NCI-H526 (cell line): Measurements from ENCODE around the gene ETV6.
"Not testable (repeated sequence)": the region's sequence is repeated elsewhere in the genome, so short reads cannot be mapped to it uniquely, and the experiment has no call there.

ENCODE experiments used
- DNase-seq, 2 experiments: peaks; one replicate each; lab custom pipeline; 2025; lab: John Stamatoyannopoulos, UW

ETV6 gene

GRCh38 chr12:11668611-11669010, 19.1 kb downstream of the ETV6 start:
- DNase-seq, result no peak

DNA sequence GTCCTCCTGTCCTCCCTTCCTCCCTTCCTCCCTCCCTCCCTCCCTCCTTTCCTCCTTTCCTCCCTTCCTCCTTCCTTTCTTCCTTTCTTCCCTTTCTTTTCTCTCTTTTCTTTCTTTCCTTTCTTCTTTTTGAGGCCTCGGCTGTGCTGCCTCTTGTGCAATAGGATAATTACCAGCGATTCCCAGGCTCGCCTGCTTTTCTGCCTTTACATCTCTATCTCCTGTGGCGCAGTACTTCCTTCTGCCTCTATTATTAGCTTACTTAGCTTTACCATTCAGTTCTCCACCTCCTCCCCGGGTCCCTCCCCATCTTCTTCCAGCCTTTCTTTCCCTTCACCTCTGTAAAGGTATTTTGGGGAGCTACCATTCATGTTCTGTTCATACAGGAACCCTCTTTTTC, 19.9 kb downstream of the ETV6 start:
- DNase-seq, result no peak

DNA sequence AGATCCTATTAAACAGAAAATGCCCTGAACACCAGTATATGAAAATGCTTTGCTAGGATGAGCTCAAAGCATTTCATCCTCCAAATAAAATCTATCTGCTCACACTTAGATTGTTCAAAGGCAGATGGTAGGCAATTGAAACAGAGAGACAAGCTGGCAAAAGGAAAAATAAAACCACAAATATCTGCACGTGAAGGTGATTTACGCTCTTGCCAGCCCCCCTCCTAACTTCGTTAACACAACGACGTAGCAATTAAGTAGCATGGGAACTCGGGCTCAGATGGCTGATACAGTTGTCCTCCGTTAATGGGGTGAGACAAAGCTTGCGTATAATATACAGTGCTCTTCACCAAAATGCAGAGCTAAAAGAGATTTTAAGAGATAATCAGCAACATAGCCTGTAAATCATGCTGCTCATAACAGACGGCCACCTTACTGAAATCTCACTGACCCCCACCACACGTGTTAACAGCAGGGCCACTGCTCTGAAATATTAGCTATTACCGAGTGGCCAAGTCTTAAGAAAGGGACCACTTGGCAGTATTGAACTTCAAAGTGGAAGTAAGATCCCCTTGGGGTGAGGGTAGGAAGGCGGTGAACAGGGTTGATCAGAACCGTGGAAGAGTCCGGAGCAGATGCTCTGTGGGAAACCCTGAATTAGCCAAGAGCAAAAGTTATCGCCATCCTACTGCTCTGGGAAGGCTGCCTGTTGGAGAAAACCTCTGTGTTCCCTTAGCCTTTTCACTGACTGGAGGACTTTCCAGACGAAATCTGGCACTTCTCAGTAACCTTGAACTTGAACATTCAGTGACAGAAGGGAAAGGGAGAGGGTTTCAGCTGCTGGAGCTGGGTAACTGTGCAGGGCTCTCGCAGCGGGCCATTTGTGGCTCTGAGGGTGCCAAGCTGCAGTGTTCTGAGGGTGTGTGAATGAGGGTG, 23.1 kb downstream of the ETV6 start:
- DNase-seq, result no peak

GRCh38 chr12:11673666-11674461, 24.4 kb downstream of the ETV6 start:
- no peak for DNase-seq

GRCh38 chr12:11674894-11675390, 25.5 kb downstream of the ETV6 start:
- no peak for DNase-seq

DNA sequence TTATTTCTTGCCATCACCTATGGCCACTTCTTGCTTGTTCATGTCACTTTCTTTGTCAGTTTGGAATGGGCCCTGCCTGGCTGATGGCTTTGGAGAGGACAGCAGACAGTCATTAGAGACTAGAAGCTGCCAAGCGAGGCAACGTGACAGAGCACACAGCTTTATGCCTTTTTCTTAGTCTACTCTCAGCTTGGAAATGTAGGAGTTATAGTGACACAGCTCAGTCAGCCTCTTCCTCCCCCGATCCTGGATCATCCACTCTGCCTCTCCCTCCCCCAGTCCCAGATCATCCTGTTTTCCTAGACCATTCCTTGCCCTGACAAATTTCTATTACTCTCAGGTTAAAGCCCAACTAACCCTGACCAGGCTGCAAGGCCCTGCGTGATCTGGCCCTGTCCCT, 26.6 kb downstream of the ETV6 start:
- no peak for DNase-seq

DNA sequence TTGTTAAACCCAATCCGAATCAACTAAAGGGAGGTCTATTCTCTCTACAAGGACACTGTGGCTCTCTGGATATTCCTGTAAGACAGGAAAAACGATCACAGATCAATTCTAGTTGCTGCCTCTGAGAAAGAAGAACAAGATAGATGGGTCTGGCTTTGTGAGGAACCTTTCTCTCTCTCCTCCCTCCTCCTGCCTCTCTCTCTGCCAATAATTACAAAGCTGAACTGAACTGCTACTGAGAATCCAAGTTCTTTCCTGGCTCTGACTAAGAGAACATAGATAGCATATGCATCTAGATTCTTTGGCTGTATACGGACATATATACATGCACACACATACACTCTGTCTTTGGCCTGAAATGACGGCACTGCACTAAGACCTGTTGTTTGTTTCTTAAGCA, 27.6 kb downstream of the ETV6 start:
- no peak for DNase-seq

- no peak for DNase-seq
Observed at GRCh38 chr12:11677752-11678151, 28.3 kb downstream of the ETV6 start.

GRCh38 chr12:11678781-11679180, 29.3 kb downstream of the ETV6 start:
- no peak for DNase-seq

DNA sequence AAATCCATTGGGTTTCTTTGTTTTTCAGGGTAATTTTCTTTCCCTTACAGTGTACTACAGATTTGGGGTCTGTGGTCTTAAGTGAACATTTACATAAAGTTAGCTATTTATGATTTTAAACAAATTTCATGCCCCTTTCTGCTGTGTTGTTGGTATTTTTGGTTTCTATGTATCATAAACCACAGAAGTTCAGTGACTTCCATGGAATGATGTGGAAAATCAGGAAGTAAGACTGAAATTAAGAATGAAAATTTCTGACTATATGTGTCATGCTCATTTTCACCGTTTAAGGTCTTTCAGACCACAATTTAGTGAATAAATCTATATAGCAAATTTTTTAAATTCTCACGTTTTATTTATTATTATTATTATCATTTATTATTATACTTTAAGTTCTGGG, 31.7 kb downstream of the ETV6 start:
- no peak for DNase-seq

DNA sequence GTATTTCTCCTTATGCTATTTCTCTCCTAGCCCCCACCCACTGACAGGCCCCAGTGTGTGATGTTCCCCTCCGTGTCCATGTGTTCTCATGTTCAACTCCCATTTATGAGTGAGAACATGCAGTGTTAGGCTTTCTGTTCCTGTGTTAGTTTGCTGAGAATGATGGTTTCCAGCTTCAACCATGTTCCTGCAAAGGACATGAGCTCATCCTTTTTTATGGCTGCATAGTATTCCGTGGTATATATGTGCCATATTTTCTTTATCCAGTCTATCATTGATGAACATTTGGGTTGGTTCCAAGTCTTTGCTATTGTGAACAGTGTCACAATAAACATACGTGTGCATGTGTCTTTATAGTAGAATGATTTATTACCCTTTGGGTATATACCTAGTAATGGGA, 32.2 kb downstream of the ETV6 start:
- DNase-seq, result not testable (repeated sequence)

GRCh38 chr12:11684393-11684792, 34.9 kb downstream of the ETV6 start:
- DNase-seq, result no peak

GRCh38 chr12:11684811-11685210, 35.3 kb downstream of the ETV6 start:
- DNase-seq, result no peak

DNA sequence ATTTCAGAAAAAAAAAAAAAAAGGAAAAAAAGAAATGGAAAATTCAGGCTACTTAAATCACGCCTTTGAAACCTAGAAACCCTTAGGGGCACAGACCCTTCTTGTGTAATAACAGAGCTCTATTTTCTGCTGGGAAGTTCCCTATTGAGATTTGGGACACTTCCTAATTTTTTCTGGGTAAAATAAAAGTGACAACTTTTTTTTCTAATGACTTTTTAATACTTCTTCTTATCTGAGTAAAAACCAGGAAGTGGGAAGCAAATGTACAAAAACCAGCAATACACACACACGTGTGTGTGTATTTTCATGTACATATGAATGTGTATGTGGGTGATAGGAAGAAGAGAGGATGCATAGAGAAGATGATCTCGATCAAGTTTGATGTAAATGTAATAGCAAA, 35.8 kb downstream of the ETV6 start:
- no peak for DNase-seq

DNA sequence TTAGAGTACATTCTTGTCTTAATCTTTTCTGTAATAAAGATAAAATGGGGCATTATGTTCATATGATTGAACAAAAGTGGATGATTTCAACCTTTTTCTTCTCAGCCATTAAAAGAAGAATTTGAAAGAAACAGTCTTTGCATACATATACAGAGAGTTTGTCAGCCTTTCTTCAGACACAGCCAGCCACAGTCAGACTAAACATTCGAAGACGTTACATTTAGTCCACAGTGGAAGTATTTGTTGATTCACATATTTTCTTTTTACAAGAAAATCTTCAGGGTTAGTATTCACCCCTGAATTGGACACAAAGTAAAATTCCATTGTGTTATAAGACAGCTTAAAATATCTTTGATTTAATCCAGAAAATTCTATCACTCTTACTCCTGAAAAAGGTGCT, 36.2 kb downstream of the ETV6 start:
- no peak for DNase-seq

GRCh38 chr12:11686120-11686519, 36.6 kb downstream of the ETV6 start:
- DNase-seq, result no peak

DNA sequence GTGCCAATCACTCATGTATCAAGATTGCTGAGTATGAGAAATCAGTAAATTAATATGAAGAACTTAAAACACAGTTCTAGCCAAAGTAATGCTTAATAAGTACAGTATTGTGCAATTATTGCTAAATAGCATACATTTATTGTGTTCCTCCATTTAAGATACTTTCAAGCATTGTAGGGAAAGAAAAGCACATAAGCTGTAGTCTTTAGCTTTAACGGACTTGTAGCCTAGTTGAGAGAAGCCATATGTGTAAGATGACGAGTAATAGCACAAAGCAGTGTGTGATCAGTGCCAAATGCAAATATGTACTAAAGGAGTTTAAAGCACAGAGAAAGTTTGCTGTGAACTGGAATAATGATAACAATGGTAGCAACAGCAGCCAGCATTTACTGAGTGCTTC, 38.1 kb downstream of the ETV6 start:
- DNase-seq, result no peak

GRCh38 chr12:11688379-11688778, 38.9 kb downstream of the ETV6 start:
- DNase-seq, result no peak

DNA sequence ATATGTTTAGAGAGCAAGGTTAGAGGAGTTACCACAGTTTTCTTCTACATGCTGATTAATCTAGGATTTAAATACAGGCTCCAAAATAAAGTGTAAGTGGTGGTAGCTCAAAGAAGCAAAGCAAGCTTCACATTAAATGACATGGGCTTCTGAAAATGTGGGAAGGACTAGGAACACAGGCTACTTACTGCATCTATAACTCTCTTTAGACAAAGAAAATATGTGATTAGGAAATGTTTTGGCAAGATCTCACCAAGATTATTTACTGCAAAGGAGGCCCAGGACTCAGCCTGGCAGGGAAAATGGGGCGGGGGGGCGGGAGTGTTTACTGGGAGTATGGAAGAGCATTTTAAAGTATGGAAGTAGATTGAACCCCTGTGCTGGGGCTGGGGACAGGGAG, 39.4 kb downstream of the ETV6 start:
- no peak for DNase-seq

- no peak for DNase-seq
Observed at GRCh38 chr12:11689591-11690186, 40.2 kb downstream of the ETV6 start.

GRCh38 chr12:11693067-11693466, 43.6 kb downstream of the ETV6 start:
- DNase-seq, result no peak

DNA sequence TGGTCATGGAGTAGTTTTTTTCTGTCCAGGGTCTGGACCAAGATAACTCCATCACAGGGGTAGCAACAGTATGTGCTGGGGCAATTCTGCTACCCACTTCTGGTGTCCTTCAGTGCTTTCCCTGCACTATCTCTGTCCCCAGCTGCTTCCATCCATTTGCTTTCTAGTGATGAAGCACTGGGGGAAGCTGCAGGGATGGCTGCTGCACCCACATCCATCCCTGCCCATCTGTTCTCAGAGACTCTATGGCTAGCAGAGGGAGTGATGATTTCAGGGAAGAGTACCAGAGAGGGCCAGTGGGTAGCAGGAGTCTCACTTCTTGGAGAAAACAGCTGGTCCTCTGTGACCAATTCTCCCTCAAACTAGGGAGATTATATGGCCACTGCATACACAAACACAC, 44.1 kb downstream of the ETV6 start:
- DNase-seq, result no peak

DNA sequence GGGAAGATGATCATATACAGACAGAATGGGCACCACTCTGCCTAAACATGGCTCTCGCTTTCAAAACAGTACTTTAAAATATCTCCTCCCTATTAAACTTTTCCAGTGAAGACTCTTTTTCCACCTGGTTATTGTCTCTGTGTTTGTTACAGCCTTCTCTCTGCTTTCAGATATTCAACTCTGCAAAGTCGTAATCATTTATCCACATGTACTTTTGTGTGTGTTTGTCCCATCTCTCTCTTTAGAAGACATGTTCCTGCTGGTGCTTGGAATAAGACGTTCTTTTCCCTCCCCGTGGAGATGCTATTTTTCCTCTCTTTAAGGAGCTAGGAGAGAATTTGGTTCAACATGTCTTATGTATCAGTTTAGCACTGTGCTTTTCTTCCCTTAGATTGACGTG, 45.1 kb downstream of the ETV6 start:
- DNase-seq, result no peak
